Prostate gland (tissue), 2 donors: Measurements from ENCODE around the gene SAYSD1.

ENCODE experiments used
- POLR2A ChIP-seq: fragments of 450-650 bp; IDR thresholded peaks from one replicate; pipeline ENCODE4 v1.6.1; 2016; ENCODE audit warnings: antibody characterized with exemption, mild to moderate bottlenecking
- TF ChIP-seq, protein P1 (sequence below), 4 experiments: fragments of 200-600 bp in 2 of 4; fragments of 450-650 bp in 2 of 4; sonication (generic) in 2 of 4; IDR thresholded peaks; 1 replicate in 3 of 4; 2 replicates in 1 of 4; pipeline ENCODE4 v1.5.1; 2016 to 2019; ENCODE audit warnings: antibody characterized with exemption in 4 of 4, mild to moderate bottlenecking in 2 of 4, moderate library complexity in 2 of 4

DNA sequence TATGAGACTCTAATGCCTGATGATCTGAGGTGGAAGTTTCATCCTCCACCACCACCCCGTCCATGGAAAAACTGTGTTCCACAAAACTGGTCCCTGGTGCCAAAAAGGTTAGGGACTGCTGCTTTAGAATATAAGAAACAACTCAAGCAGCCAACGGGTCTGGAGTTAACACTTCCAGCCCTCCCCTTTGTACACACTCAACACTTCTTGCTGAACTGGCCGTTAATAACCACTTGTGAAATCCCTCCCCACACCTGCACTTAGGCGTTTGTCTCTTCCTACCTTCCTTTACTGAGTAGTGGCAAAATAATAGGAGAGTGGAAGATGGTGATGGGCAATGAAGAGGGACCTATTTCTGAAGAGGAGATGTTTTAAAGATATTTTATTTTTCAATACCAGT lies 10.5 kb downstream of the SAYSD1 start:
- TF ChIP-seq, protein P1, sequence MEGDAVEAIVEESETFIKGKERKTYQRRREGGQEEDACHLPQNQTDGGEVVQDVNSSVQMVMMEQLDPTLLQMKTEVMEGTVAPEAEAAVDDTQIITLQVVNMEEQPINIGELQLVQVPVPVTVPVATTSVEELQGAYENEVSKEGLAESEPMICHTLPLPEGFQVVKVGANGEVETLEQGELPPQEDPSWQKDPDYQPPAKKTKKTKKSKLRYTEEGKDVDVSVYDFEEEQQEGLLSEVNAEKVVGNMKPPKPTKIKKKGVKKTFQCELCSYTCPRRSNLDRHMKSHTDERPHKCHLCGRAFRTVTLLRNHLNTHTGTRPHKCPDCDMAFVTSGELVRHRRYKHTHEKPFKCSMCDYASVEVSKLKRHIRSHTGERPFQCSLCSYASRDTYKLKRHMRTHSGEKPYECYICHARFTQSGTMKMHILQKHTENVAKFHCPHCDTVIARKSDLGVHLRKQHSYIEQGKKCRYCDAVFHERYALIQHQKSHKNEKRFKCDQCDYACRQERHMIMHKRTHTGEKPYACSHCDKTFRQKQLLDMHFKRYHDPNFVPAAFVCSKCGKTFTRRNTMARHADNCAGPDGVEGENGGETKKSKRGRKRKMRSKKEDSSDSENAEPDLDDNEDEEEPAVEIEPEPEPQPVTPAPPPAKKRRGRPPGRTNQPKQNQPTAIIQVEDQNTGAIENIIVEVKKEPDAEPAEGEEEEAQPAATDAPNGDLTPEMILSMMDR (IDR thresholded peaks at IDR 0.05): no peak
- no peak for TF ChIP-seq POLR2A
